ENCODE results near the gene PIP4K2A. TPM values are rescaled to one million over a fixed set of nuclear protein-coding genes. Genes with fewer than 3 reads are reported as not detected.

The PIP4K2A gene
- total RNA-seq, 6 experiments from 2014 or later = 50.1 to 67.9 (median 58.9) TPM

DNA sequence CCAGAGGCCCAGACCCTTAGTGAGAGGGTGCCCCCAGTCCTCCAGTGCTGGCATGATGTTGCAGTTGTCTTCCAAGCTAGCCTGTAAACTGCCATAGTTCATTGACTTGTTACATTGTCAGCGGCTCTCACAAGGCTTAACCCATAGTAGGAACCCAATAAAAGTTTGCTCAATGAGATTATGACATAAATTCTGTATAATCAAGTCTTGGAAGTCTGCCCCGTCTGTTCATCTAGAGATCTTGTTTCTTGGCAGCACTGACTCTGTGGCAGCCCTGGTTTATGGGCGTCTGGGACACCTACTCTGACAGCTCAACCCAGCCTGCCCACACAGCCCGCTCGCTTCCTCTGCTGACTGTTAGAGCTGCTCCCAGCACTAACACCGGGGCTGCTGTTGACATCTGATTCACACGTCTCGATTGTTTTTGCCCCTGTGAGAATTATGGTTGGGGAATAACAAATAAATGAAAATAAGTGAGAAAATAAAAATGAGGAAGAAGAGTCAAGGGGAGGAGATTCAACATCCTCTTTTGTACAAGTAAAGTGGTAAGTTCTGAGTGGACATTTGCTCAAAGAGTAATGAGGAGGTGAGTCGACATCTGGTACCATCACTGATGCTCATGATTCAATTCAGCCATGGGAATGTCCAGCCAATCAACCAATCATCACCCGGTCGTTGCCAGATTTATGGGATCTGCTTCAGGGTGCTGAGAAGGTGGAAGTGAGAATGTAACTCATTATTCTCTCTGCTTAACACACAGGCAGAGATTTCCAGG, 208.3 kb downstream of the PIP4K2A start:
- peak; percentile 7 for DNase-seq
- Mint-ChIP-seq H3K4me3 (no peak overlapping the region), H3K27ac (no peak overlapping the region), H3K9me3 (peaks cover 8% of the 10 kb centered on the region; the same call in 1 of the 2 replicates), H3K27me3 (ENCODE audit: insufficient read depth) (peaks cover 30% of the 10 kb centered on the region), H3K36me3 (ENCODE audit: low read depth) (no peaks in the 10 kb centered on the region), H3K4me1 (ENCODE audit: low read depth) (no peaks in the 10 kb centered on the region)
- TF ChIP-seq CTCF (IDR thresholded peaks at IDR 0.05) = no peak

- Mint-ChIP-seq H3K27ac (no peak overlapping the region), H3K4me1 (ENCODE audit: low read depth) (no peaks in the 10 kb centered on the region), H3K27me3 (ENCODE audit: insufficient read depth) (peaks cover 32% of the 10 kb centered on the region), H3K36me3 (ENCODE audit: low read depth) (no peaks in the 10 kb centered on the region), H3K4me3 (no peak overlapping the region), H3K9me3 (peaks cover 8% of the 10 kb centered on the region; the same call in 1 of the 2 replicates)
- TF ChIP-seq CTCF (IDR thresholded peaks at IDR 0.05) = no peak
- DNase-seq = no peak
Measured at GRCh38 chr10:22504766-22505165, 209.6 kb downstream of the PIP4K2A start.

DNA sequence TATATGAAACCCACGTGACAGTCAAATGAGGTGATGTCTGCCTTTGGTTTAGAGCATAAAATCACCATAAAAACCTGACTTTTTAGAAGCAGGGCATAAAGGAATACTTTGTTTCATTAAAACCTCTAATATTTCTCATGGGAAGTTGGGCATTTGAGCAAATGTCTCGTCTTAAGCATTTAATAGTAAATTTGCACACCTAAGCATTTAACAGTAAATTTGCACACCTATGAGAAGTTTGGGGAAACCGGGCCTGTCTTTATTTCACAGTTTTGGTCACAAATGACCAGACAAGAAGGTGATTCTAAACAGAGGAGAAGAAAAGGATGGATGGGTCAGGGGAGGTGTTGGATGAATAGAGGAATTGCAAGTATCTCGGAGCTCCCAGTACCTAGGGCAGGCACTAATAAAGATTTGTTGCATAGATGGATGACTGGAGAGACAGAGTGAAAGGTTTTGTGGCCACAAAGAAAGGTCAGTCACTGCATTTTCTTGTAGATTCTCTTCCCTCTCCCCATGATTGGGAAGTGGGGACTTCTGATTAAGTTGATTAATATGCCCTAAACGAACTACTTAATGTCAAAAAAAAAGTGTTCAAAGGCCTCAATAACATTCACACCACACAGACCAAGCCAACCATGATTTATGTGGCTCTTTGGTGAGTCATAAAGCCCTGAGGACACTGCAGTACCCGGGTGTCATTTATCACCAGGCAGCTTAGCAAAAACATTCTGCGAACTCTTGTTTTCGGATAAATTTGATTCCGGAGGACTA, 210.9 kb downstream of the PIP4K2A start:
- H3K27ac Mint-ChIP-seq = no peak overlapping the region
- H3K27me3 Mint-ChIP-seq (ENCODE audit: insufficient read depth) = peaks cover 37% of the 10 kb centered on the region
- H3K36me3 Mint-ChIP-seq (ENCODE audit: low read depth) = no peaks in the 10 kb centered on the region
- no peak overlapping the region for H3K4me3 Mint-ChIP-seq
- no peaks in the 10 kb centered on the region for H3K4me1 Mint-ChIP-seq (ENCODE audit: low read depth)
- TF ChIP-seq CTCF (IDR thresholded peaks at IDR 0.05) = no peak
- peak; percentile 16 for DNase-seq
- peaks cover 1% of the 10 kb centered on the region; the same call in 1 of the 2 replicates for H3K9me3 Mint-ChIP-seq

DNA sequence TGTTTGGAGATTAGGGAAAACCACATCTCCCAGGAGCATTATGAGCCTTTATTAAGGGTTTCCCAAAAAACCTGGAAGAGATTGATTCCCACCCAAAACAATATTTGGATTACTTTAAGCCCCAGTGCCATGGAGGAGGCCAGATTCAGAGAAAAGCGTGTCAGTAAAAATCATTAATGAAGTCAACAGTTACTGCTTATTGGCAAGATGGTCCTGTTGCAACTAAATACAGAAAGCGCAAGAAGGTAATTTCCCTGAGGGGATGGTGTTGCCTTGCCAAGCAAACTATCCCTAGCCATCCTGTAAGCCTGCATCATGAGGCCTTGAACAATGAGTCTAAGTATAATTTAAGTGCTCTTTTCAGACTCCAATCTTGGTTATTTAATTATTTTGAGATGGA, 212.5 kb downstream of the PIP4K2A start:
- DNase-seq = no peak
- Mint-ChIP-seq H3K9me3 (no peaks in the 10 kb centered on the region), H3K27ac (no peak overlapping the region), H3K27me3 (ENCODE audit: insufficient read depth) (peaks cover 39% of the 10 kb centered on the region), H3K4me1 (ENCODE audit: low read depth) (no peaks in the 10 kb centered on the region), H3K36me3 (ENCODE audit: low read depth) (no peaks in the 10 kb centered on the region), H3K4me3 (no peak overlapping the region)
- no peak for TF ChIP-seq CTCF (IDR thresholded peaks at IDR 0.05)

DNA sequence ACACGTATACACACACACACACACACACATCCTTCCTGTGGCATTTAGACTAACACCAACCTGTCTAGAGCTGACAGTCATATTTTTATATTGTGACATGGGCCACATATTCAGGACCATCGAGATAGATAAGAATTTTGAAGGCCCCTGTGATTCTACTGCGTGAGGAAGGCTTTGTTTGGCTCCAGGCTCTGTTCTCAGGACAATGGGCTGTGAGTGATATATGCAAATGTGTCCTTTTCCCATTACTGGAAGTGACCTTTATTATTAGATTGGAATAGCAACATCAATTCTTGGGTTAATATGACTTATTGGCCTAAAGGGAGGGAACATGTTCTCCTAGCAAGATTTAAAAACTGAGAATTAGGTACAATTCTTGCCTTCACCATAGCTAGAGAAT, 213.0 kb downstream of the PIP4K2A start:
- DNase-seq = no peak
- no peaks in the 10 kb centered on the region for H3K4me1 Mint-ChIP-seq (ENCODE audit: low read depth)
- TF ChIP-seq CTCF (IDR thresholded peaks at IDR 0.05) = no peak
- H3K4me3 Mint-ChIP-seq = no peak overlapping the region
- H3K9me3 Mint-ChIP-seq = no peaks in the 10 kb centered on the region
- H3K27ac Mint-ChIP-seq = no peak overlapping the region
- H3K27me3 Mint-ChIP-seq (ENCODE audit: insufficient read depth) = peaks cover 39% of the 10 kb centered on the region
- H3K36me3 Mint-ChIP-seq (ENCODE audit: low read depth) = no peaks in the 10 kb centered on the region
